DLD1 (cell line): ENCODE measurements around the gene RASSF5.

Source experiments
- in situ Hi-C: cut with HindIII; loops from 2 replicates; pipeline ENCODE4 v1.10.0; 2017; ENCODE audit warnings: low sequenced_read_pairs

The RASSF5 gene

GRCh38 chr1:206496131-206496793 is 11.1 kb upstream of the RASSF5 start:
- in situ Hi-C loops, result no loop called here

GRCh38 chr1:206497363-206497762 is 10.0 kb upstream of the RASSF5 start:
- in situ Hi-C loops, result no loop called here

DNA sequence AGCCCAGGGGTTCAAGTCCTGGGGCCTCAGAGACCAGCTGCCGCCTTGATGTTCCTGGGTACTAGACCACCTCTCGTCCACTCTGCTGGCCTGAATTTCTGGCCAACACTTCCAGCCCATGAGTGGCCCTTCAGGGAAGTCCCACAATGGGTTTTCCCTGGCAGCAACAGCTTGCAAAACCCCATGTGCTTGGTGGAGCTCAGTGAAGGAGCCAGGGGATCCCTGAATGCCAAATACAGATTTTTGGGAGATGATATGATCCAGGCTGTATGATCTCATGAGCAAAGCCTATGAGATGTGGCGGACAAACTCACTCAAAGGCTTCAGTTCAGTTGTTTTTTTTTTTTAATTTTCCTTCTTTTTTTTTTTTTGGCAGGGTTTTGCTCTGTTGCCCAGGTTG is 9.6 kb upstream of the RASSF5 start:
- in situ Hi-C loops, result no loop called here

- in situ Hi-C loops, result no loop called here
Observed at GRCh38 chr1:206498685-206499084, 8.6 kb upstream of the RASSF5 start.

- in situ Hi-C loops, result no loop called here
Observed at GRCh38 chr1:206500046-206500445, 7.3 kb upstream of the RASSF5 start.

DNA sequence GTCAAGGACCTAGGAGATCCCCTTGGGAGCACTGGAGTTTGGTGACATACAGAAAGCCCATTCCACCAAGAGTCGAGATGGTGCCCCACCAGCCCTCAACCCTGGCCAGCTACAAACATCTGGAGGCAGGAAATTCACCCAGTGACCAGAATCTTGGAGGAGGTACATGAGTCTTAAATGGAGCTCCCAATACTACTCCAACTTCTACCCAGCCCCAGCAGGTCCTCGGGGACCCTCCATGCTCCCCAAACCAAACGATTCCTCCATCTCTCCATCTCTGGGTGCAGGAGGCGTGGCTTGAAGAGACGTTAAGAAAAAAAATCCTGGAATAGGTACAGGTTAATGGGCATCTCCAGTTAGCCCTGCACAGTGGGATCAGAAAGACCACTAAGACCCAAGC is 5.5 kb upstream of the RASSF5 start:
- in situ Hi-C loops, result no loop called here

DNA sequence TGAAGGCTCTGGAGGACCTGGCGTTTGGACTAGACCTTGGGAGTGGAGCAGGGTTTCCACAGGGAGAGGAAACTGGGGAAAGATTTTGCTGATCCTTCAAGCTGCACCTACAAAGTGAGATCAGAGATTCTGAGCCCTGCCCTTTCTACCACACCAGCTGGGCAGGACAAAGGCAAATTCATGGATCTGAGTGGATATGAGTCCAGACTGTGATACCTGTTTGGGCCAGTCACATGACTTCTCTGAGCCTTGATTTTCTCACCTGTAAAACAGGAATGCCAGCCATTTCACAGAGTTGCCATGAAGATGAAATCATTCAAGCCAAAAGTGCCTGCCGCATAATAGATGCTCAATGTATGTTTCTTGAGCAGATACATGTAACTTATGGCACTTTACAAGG is 4.9 kb upstream of the RASSF5 start:
- in situ Hi-C loops, result no loop called here

GRCh38 chr1:206502812-206503211 is 4.5 kb upstream of the RASSF5 start:
- in situ Hi-C loops, result no loop called here

DNA sequence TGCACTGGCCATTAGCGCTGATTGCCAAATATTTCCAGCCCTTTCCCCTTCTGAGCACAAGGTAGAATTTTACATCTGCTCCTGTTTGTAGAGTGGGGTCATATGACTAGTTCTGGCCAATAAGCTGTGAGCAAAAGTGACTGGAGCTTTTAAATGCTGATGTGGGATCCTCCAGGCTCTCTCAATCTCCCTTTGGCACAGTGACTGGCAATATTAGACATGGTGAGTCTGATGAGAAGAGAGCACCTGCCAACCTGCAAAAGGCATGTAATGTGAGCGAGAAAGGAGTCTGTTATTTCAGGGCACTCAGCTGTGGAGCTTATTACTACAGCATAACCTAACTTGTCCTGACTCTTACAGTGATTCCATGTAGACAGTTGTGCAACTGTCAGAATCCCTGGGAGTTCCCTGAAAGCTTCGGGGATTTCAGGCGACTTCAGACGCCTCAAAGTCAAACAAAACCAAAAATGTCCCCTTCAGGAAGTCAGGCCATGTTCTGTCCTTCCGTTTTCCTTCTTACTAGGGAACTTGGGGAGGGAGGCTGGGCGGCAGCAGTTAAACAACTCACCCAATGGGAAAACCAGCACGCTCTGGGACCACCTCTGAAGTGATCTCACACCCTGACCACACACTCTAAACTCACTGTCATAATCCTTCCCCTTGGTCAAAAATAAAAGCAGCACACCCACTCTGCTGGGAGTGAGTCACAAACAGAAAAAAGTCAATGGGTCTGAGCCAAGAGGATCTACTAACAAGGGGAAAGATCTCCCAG is 3.6 kb upstream of the RASSF5 start:
- in situ Hi-C loops, result no loop called here

- in situ Hi-C loops, result no loop called here
Observed at GRCh38 chr1:206504363-206504713, 3.0 kb upstream of the RASSF5 start.

- in situ Hi-C loops, result no loop called here
Observed at GRCh38 chr1:206505702-206506355, 1.5 kb upstream of the RASSF5 start.

DNA sequence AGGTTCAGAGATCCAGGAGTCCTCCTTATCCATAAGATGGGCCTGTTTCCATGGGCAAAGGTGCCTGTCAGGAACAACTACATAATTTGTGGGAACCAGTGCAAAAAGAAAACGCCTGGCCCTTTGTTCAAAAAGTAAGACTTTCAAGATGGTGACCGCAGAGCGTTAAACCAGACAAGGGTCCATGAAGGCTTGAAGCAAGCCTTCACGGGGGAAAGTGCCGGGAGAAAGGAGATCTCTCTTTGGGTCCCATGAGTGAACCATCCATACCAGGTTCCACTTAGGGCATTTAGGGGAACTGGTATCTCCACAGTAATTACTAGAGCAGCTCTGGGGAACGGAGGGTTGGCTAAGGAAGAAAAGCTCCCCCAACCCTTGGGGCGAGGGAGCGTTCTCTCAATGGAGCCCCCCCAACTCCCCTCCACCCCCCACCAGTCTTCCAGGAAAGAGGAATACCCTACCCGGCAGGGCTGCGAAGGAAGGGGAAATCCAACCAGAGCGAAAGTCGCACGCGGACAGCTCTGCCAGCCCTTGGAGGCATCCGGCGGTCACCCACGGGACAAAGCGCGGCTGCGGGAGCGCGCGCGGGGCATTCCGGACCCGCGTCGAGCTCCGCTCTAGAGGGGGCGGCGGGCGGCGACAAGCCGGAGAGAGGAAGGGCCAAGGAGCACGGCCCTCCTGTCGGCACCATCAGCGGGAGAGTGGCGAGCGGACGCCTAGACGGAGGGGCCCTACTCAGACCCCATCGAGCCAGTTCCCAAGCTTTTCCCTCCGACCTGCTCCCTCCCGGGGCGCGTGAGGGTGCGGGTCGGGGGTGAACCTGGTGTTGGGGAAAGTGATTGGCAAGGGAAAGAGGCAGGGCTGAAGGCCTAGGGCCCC is 687 bp upstream of the RASSF5 start:
- in situ Hi-C loops, result no loop called here

- in situ Hi-C loops, result no loop called here
Observed at GRCh38 chr1:206508130-206508889, 979 bp downstream of the RASSF5 start.

GRCh38 chr1:206508956-206509355 is 1.6 kb downstream of the RASSF5 start:
- in situ Hi-C loops, result no loop called here

DNA sequence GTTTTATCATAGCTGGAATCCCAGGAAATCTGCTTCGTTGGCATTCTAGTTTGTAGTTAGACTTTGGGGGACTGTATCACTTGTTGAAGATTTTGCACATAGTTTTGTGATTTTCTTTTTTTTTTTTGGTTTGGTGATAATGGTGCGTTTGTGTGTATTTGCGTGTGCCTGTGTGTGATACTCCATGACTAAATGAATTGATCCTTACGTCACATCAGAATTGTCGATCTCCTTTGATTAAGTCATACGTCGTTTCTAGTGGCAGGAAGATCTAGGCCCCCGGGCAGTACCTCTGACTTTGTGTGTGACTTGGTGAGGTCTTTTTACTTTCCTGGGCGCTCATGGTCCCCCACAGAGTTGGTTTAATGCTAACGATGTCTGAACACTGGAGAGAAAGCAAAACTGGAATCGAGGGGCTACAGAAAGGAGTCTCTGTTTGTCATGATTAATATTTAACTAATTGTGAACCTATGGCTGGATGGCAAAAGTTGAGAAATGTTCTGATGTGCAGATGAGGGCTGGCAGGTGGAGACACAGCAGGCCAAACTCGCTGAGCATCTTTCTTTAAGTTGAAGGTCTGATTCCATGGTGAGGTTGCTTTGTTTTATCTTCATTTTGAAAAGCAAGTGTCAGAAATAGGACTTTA is 2.4 kb downstream of the RASSF5 start:
- in situ Hi-C loops, result no loop called here

- in situ Hi-C loops, result no loop called here
Observed at GRCh38 chr1:206510371-206510770, 3.0 kb downstream of the RASSF5 start.

DNA sequence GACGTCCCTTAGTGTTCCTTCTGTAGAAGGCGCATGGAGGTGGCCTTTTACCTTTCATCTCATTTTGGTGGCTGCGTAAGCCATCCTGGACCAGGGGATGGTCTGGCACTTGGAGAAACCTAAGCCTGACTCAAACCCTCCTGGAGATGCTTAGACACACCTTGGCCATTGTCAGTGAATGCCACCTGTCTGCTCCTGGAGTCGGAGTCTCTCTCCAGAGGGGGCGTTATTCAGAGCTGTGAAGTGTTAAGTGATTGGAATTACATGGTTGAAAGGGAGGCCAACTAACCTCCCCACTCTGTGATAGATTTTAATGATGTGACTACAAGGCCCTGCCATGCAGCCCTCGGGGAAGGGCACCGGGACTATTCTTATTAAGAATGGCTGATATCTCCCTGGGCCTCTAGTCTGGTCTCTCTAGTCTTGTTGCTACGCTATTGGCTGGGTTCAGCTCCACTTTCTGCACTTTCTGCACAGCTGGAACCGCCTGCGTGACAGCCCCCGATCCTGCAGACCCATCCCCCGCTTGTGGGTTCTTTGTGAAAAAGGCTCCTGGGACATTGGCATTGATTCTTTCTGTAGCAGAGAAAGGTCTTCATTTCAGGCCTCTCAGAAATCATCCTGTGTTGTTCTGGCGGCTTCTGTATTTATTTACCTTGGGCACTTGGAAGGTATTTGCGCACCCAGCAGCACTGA is 4.2 kb downstream of the RASSF5 start:
- in situ Hi-C loops, result no loop called here

DNA sequence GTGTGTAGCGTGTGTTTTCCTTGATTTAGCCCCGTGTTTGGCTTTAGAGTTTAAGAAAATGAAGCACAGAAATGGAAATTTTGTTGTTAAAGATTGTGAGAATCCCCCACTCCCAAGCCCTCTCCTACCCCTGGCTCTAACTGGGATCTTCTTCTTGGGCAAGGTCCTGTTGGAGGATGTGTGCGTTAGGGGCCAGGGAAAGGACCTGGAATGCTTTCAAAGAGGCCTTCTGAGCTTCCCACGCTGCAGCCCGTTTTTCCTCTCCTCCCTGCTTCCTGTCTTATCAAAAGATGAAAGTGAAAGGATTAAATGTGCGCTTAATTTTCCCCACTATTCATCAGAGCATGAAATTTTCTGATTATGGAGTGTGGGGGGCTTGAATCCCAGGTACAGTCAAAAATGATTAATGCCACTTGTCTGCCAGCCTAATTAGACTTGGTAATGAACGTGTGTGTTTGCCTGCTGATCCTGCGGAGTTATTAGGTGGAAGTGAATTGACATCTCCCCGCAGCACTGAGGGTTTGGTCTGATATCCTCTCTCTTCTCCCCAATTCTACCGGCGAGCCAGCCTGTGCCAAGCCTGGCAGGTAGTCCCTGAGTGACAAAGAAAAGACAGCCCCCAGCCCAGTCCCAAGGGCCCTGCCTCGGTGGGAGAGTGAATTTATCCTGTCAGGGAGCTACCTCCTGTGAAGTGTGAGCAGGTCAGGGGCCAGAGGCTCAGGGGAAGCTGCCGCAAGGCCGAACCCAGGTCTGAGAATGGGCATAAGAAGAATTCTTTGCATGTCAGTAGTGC is 4.9 kb downstream of the RASSF5 start:
- in situ Hi-C loops, result no loop called here

GRCh38 chr1:206512851-206513180 is 5.5 kb downstream of the RASSF5 start:
- in situ Hi-C loops, result no loop called here
